ENCODE measurements around the gene TXLNG.

TXLNG gene

GRCh38 chrX:16874458-16875095 lies 88.3 kb downstream of the TXLNG start:
- no peak for DNase-seq

- DNase-seq, result no peak
These were observed 90.4 kb downstream of the TXLNG start for GRCh38 chrX:16876696-16877095.

GRCh38 chrX:16882169-16882568 lies 95.9 kb downstream of the TXLNG start:
- no peak for DNase-seq

- peak; percentile 40 for DNase-seq
These were observed 96.6 kb downstream of the TXLNG start for GRCh38 chrX:16882702-16883486.

GRCh38 chrX:16883487-16883804 lies 97.2 kb downstream of the TXLNG start:
- no peak for DNase-seq

GRCh38 chrX:16885628-16886027 lies 99.4 kb downstream of the TXLNG start:
- no peak for DNase-seq

GRCh38 chrX:16892504-16893362 lies 106.5 kb downstream of the TXLNG start:
- DNase-seq, result no peak

Data from DMS79 (cell line).